Sigmoid colon (tissue), 7 donors: ENCODE results near the gene CILP2. TPM values are rescaled to one million over a fixed set of nuclear protein-coding genes. Genes with fewer than 3 reads are reported as not detected.
A peak's percentile ranks its signal among the peaks of the same experiment; 100 is the strongest.

Experiments used
- DNase-seq: peaks from one replicate; pipeline ENCODE4 v3.0.0-alpha.2; 2019
- H3K27ac ChIP-seq, 4 donors: fragments of 200-600 bp; sonication (generic); one replicate each; pipeline ENCODE4 v1.5.1; 2016 to 2019; ENCODE audit warnings: mild to moderate bottlenecking in 1 of 4
- H3K27me3 ChIP-seq, 3 donors: fragments of 200-600 bp; sonication (generic); one replicate each; pipeline ENCODE4 v1.5.1; 2019; ENCODE audit warnings: mild to moderate bottlenecking in 1 of 3
- H3K36me3 ChIP-seq, 4 donors: fragments of 200-600 bp; sonication (generic); one replicate each; pipeline ENCODE4 v1.5.1; 2016 to 2019
- H3K4me1 ChIP-seq, 4 donors: fragments of 200-600 bp; sonication (generic); one replicate each; pipeline ENCODE4 v1.5.1; 2017 to 2019
- H3K4me3 ChIP-seq, 4 donors: fragments of 200-600 bp; sonication (generic); one replicate each; pipeline ENCODE4 v1.5.1; 2017 to 2019; ENCODE audit warnings: mild to moderate bottlenecking in 2 of 4, moderate library complexity in 1 of 4
- H3K9me3 ChIP-seq, 4 donors: fragments of 200-600 bp in 3 of 4; sonication (generic) in 3 of 4; one replicate each; pipeline versions ENCODE4 v1.5.1 to v1.6.1; 2013 to 2019
- EP300 ChIP-seq, 4 donors: sonication (generic); formaldehyde crosslinking; IDR thresholded peaks; one replicate each; pipeline ENCODE4 v1.6.1; 2017; ENCODE audit warnings: antibody characterized with exemption in 4 of 4
- POLR2A ChIP-seq, 2 donors: fragments of 450-650 bp; IDR thresholded peaks; one replicate each; pipeline ENCODE4 v1.6.1; 2016; ENCODE audit warnings: antibody characterized with exemption in 2 of 2, mild to moderate bottlenecking in 2 of 2, moderate library complexity in 2 of 2
- POLR2AphosphoS5 ChIP-seq, 4 donors: sonication (generic); formaldehyde crosslinking; IDR thresholded peaks; one replicate each; pipeline ENCODE4 v1.6.1; 2017; ENCODE audit warnings: antibody characterized with exemption in 4 of 4
- WGBS, 2 donors: extraction: QIAGEN DNeasy Blood & Tissue Kit; methylation state at CpG; one replicate each; pipeline ENCODE4 v1.1.7; 2013; 5-methylcytosine and 5-hydroxymethylcytosine counted together
- intact Hi-C: fragments of 100-400 bp; cut with DNase I; formaldehyde crosslinking; loops from one replicate; pipeline ENCODE4 v1.15.1; 2023
- polyA plus RNA-seq, 3 donors: library from polyadenylated mRNA; stranded (reverse); fragments of 200-250 nt; gene quantifications; one replicate each; pipeline ENCODE4 v1.2.3, GENCODE V29; 2013
- total RNA-seq, 4 donors: library from RNA; depleted of rRNA; stranded (reverse); fragments of >200 nt; gene quantifications; one replicate each; pipeline ENCODE4 v1.1.0, GENCODE V29; 2016
- TF ChIP-seq, protein P1 (sequence below), 4 experiments: fragments of 450-650 bp in 3 of 4; fragments of 200-600 bp in 1 of 4; IDR thresholded peaks; one replicate each; pipeline ENCODE4 v1.5.1; 2016 to 2019; ENCODE audit warnings: antibody characterized with exemption in 4 of 4, mild to moderate bottlenecking in 3 of 4, moderate library complexity in 2 of 4
- donor health status: healthy with polysubstance abuse.
- donor health status: Bipolar disorder and iron deficiency.
- donor health status: healthy.

CILP2 gene
- total and polyA plus RNA-seq, 7 donors: 0.16 to 0.29 TPM; not detected in 5

DNA sequence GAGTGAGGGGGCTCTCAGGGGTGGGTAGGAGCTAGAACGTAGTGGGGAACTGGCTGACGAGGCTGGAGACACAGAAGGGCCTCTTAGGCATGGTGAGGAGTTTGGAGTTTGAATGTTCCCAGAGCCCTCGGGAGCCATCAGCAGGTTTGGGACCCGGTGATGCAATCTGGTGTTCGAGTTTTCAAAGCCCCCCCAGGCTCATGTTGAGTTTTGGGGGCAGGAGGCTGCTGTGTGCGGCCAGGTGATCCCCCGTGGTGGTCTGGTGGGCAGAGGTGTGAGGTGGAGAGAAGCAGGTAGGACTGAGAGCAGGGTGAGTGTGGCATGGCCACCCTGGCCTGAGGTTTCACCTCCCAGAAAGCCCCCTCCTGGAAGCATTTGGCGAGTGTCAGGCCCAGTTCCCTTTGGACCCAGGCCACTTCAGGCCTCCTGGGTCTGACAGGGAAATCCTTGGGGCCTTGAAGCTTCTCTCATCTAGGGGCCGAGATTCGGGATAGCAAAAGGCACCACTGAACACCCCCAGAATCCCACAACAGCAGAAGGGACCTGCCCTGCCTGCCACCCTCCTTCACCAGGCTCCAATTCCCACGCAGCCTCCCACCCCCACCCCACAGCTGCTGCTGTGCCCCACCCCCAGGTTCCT, 8.2 kb upstream of the CILP2 start:
- H3K4me1 ChIP-seq: peaks cover 0 to 26% (median 18%) of the 10 kb centered on the region in 4 donors
- no peaks in the 10 kb centered on the region for H3K27me3 ChIP-seq
- TF ChIP-seq EP300 (IDR thresholded peaks at IDR 0.05): no peak
- TF ChIP-seq POLR2AphosphoS5 (IDR thresholded peaks at IDR 0.05): no peak
- no peaks in the 10 kb centered on the region for H3K9me3 ChIP-seq
- 79 to 85% methylated on average over 11 of the region's 11 CpGs for WGBS, 2 donors
- H3K36me3 ChIP-seq: peaks cover 0 to 31% (median 4%) of the 10 kb centered on the region in 4 donors
- intact Hi-C loops: loop anchor here (5.0 kb wide), 1 partner anchor 132 kb away; the partner anchor contains the start of gene ATP13A1
- H3K27ac ChIP-seq: no peak overlapping the region
- no peak overlapping the region for H3K4me3 ChIP-seq
- no peak for DNase-seq

DNA sequence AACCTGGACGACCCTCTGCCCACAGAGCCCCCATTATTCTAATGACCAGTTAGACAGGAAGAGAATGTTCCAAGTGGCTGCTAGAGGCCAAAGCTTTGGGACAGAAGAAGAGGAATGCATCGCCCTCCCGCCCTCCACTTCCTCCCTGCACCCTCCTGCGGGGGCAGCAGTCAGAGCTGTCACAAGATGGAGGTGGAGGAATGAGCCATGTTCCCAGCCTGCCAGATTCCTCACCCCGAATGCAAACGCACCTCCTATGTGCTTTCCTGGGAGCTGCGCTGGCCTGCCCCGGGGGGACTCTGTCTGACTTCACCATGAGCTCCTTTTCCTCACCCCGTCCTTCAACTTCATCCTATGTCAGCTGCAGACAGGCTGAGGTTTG, 7.7 kb upstream of the CILP2 start:
- Histone ChIP-seq H3K27ac (no peak overlapping the region), H3K4me3 (no peak overlapping the region), H3K36me3 (peaks cover 0 to 27% (median 4%) of the 10 kb centered on the region in 4 donors), H3K4me1 (peaks cover 0 to 26% (median 18%) of the 10 kb centered on the region in 4 donors), H3K27me3 (no peaks in the 10 kb centered on the region), H3K9me3 (no peaks in the 10 kb centered on the region)
- intact Hi-C loops: loop anchor here (5.0 kb wide), 1 partner anchor 132 kb away; the partner anchor contains the start of gene ATP13A1
- WGBS, 2 donors: 70 to 75% methylated on average over 9 of the region's 9 CpGs
- TF ChIP-seq POLR2A (IDR thresholded peaks at IDR 0.05) (no peak), POLR2AphosphoS5 (IDR thresholded peaks at IDR 0.05) (no peak), EP300 (IDR thresholded peaks at IDR 0.05) (no peak)
- DNase-seq: no peak

DNA sequence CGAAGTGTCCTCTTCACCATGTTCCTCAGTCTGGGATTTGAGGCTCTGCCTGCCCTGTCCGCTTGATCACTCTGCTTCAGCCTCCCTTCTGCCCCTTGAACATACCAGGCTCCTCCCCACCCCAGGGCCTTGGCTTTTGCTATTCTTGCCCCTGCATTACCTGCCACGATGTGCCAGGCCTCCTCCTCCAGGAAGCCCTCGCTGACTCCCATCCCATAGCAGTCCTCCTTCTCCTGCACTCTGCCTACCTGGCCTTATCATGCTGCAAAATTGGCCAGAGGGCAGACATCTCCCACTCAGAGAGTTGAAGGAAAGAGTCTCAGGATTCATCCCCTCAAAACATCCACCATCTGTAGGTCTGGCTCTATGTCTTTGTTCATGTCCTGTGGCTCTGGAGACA, 7.2 kb upstream of the CILP2 start:
- Histone ChIP-seq H3K27ac (no peak overlapping the region), H3K36me3 (peaks cover 0 to 24% (median 4%) of the 10 kb centered on the region in 4 donors), H3K9me3 (no peaks in the 10 kb centered on the region), H3K4me3 (no peak overlapping the region), H3K27me3 (no peaks in the 10 kb centered on the region), H3K4me1 (peaks cover 0 to 26% (median 18%) of the 10 kb centered on the region in 4 donors)
- WGBS, 2 donors: 85 to 87% methylated on average over 4 of the region's 4 CpGs
- intact Hi-C loops: loop anchor here (5.0 kb wide), 1 partner anchor 131 kb away; the partner anchor contains the start of gene ATP13A1
- TF ChIP-seq POLR2A (IDR thresholded peaks at IDR 0.05) (no peak), EP300 (IDR thresholded peaks at IDR 0.05) (no peak)
- TF ChIP-seq, protein P1, sequence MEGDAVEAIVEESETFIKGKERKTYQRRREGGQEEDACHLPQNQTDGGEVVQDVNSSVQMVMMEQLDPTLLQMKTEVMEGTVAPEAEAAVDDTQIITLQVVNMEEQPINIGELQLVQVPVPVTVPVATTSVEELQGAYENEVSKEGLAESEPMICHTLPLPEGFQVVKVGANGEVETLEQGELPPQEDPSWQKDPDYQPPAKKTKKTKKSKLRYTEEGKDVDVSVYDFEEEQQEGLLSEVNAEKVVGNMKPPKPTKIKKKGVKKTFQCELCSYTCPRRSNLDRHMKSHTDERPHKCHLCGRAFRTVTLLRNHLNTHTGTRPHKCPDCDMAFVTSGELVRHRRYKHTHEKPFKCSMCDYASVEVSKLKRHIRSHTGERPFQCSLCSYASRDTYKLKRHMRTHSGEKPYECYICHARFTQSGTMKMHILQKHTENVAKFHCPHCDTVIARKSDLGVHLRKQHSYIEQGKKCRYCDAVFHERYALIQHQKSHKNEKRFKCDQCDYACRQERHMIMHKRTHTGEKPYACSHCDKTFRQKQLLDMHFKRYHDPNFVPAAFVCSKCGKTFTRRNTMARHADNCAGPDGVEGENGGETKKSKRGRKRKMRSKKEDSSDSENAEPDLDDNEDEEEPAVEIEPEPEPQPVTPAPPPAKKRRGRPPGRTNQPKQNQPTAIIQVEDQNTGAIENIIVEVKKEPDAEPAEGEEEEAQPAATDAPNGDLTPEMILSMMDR (IDR thresholded peaks at IDR 0.05): no peak
- no peak for DNase-seq

DNA sequence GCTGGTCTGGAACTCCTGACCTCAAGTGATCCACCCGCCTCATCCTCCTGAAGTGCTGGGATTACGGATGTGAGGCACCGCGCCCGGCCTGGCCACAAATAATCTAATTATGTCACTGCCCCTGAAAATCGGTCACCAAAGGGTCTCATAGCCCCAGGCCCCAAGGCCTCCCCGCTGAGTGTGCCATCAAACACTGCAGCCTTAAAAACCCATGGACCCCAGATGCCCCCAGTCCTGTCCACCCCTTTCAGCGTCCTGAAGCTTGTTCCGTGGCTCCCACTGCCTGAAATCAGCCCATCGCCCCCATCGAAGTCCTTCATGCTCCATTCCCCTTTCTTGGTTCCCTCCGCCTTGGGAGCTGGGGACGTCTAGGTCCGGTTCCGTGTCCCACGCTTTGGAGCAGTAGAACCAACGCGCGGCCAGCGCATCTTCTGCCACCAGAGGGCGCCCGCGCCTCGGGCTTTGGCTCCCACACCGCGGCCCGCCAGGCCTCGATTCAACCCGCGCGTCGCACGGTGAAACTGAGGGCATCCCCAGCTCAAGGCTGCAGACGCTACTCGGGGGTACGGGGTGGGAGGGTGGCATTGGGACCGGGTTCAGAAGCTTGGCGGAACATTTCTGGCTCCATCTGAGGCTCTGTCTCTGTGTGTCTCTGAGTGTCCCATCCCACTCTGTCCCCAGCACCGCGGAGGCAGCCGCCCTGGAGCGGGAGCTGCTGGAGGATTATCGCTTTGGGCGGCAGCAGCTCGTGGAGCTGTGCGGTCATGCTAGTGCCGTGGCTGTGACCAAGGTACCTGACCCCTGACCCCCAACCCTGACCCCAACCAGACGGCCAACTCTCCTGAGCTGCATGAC, 5.9 kb upstream of the CILP2 start:
- H3K4me3 ChIP-seq: no peak overlapping the region
- H3K4me1 ChIP-seq: peaks cover 0 to 24% (median 20%) of the 10 kb centered on the region in 4 donors
- peaks cover 0 to 11% (median 4%) of the 10 kb centered on the region in 4 donors for H3K36me3 ChIP-seq
- intact Hi-C loops: loop anchor here (1.0 to 5.0 kb wide), 4 partner anchors 22 to 427 kb away; partner anchors contain the start of genes ATP13A1 and GMIP
- DNase-seq: peak; percentile 88
- TF ChIP-seq, protein P1 (IDR thresholded peaks at IDR 0.05): peak; percentile 75 to 99 (median 89)
- TF ChIP-seq POLR2AphosphoS5 (IDR thresholded peaks at IDR 0.05): peak in 2 of 4 donors; percentile 32 to 45
- TF ChIP-seq EP300 (IDR thresholded peaks at IDR 0.05): no peak
- no peak for TF ChIP-seq POLR2A (IDR thresholded peaks at IDR 0.05)
- H3K9me3 ChIP-seq: no peaks in the 10 kb centered on the region
- 25 to 30% methylated on average over 48 of the region's 48 CpGs for WGBS, 2 donors
- H3K27me3 ChIP-seq: peaks cover 0 to 1% (median 0%) of the 10 kb centered on the region in 3 donors
- H3K27ac ChIP-seq: no peak overlapping the region

DNA sequence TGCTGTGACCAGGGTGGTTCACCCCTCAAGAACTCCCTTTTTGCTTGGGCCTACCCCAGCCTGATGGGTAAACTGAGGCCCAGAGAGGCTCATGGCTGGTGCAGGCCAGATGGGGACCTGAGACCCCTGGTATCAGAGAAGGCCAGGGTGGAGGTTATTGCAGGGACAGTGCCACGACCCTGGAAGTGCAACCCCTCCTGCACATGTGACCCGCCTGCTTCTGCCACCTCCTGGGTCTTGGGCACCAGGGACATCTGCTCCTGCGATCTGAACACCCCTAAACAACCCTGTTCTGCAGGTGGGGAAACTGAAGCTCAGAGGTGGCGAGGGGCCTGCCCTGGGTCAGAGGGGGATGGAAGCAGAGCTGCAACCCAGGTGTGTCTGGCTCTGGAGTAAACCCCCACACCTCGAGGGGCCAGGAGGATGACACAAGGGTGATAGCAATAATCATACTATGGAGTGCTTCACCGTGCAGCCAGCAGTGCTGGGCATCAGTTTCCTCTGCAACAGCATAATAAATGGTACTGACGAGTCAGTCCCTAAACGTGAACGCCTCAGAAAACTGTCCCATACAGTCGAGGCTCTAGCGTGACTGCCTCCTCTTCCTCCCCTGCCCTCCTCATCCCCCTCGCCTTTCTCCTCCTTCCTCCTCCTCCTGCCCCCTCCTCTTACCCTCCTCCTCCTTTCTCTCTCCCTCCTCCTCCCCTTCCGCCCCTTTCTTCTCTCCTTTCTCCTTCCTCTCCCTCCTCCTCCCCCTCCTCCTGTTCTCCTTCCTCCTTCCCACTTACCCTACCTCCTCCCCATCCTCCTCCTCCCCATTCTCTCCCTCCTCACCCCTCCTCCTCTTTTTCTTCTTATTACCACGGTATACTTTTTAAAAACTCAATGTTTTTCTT, 5.0 kb upstream of the CILP2 start:
- Histone ChIP-seq H3K9me3 (no peaks in the 10 kb centered on the region), H3K4me1 (peaks cover 0 to 31% (median 28%) of the 10 kb centered on the region in 4 donors), H3K4me3 (no peak overlapping the region), H3K27me3 (peaks cover 4 to 10% (median 9%) of the 10 kb centered on the region in 3 donors), H3K27ac (no peak overlapping the region), H3K36me3 (peaks cover 0 to 3% (median 0%) of the 10 kb centered on the region in 4 donors)
- no peak for DNase-seq
- intact Hi-C loops: loop anchor here (1.0 to 5.0 kb wide), 4 partner anchors 21 to 426 kb away; partner anchors contain the start of genes ATP13A1 and GMIP
- WGBS, 2 donors: 77 to 79% methylated on average over 14 of the region's 14 CpGs
- TF ChIP-seq POLR2A (IDR thresholded peaks at IDR 0.05) (no peak), POLR2AphosphoS5 (IDR thresholded peaks at IDR 0.05) (no peak), EP300 (IDR thresholded peaks at IDR 0.05) (no peak)
- TF ChIP-seq, protein P1 (IDR thresholded peaks at IDR 0.05): no peak
